Fibroblast of villous mesenchyme (primary cell): Measurements from ENCODE around the gene HAPLN1. TPM values are rescaled to one million over a fixed set of nuclear protein-coding genes. Genes with fewer than 3 reads are reported as not detected.

Experiments
- DNase-seq: peaks from one replicate; pipeline ENCODE4 v3.0.0-alpha.2; 2010; ENCODE audit warnings: low read depth
- H3K4me3 ChIP-seq: 2 replicates; pipeline ENCODE4 v1.5.1; 2011; ENCODE audit warnings: low read depth, mild to moderate bottlenecking, low read length
- total RNA-seq: library from RNA; depleted of rRNA; stranded (reverse); fragments of >200 nt; gene quantifications from 2 replicates; pipeline ENCODE4 v1.2.3, GENCODE V29; 2012
- TF ChIP-seq, protein P1 (sequence below): IDR thresholded peaks from 2 replicates; pipeline ENCODE4 v1.5.1; 2012; ENCODE audit warnings: low read depth, mild to moderate bottlenecking, low read length; ENCODE audit not compliant: insufficient read depth

Gene HAPLN1
- total RNA-seq, 1 donor, result 0.43 TPM

DNA sequence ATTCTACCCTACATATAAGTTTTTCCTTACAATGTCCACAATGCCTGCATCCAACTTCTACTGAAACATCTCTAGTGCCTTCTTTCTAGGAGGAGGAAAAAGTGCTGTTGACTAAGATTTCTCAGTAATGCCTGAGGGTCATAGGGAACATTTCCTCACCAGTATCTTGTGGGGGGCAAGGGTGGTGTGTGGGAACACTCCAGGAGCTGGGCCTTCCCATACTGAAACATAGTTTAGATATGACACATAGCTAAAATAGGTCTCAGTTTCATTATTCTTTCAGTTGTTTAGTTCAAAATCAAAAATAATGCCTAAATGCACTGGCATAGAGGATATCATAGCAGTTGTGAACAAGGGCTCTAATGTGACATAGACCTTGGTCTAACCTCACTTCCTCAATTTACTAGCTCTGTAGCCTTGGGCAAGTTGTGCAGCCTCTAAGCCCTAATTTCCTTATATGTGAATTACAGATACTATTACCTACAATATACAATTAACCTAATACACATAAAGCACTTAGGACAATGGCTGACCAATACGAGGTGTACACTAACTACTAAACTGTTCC, 66.1 kb downstream of the HAPLN1 start:
- no peak overlapping the region for H3K4me3 ChIP-seq
- TF ChIP-seq, protein P1, sequence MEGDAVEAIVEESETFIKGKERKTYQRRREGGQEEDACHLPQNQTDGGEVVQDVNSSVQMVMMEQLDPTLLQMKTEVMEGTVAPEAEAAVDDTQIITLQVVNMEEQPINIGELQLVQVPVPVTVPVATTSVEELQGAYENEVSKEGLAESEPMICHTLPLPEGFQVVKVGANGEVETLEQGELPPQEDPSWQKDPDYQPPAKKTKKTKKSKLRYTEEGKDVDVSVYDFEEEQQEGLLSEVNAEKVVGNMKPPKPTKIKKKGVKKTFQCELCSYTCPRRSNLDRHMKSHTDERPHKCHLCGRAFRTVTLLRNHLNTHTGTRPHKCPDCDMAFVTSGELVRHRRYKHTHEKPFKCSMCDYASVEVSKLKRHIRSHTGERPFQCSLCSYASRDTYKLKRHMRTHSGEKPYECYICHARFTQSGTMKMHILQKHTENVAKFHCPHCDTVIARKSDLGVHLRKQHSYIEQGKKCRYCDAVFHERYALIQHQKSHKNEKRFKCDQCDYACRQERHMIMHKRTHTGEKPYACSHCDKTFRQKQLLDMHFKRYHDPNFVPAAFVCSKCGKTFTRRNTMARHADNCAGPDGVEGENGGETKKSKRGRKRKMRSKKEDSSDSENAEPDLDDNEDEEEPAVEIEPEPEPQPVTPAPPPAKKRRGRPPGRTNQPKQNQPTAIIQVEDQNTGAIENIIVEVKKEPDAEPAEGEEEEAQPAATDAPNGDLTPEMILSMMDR, result no peak
- DNase-seq, result no peak

GRCh38 chr5:83653669-83654068, 67.0 kb downstream of the HAPLN1 start:
- TF ChIP-seq, protein P1, result no peak
- H3K4me3 ChIP-seq, result no peak overlapping the region
- DNase-seq, result no peak

DNA sequence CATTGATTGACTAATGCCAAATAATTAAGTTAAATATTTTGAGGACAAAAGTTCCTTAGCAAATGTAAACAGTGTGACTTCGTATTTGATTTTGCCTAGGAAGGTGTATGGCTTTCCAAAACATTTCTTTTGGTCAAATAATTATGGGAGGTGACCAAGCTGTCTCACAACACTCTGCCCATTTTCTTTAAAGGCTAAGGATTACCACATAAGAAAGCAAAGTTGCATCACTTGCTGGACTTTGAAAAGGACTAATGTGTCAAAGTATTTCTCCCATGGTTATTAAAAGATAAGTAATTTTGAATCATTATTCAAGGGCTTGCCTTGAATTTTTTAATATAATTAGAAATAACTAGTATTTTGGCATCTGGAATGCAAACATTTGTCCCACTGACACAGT, 74.7 kb downstream of the HAPLN1 start:
- no peak overlapping the region for H3K4me3 ChIP-seq
- TF ChIP-seq, protein P1, result no peak
- peak; percentile 74 for DNase-seq

GRCh38 chr5:83644301-83644700, 76.4 kb downstream of the HAPLN1 start:
- TF ChIP-seq, protein P1, result no peak
- peak; percentile 52 for DNase-seq
- H3K4me3 ChIP-seq, result no peak overlapping the region

DNA sequence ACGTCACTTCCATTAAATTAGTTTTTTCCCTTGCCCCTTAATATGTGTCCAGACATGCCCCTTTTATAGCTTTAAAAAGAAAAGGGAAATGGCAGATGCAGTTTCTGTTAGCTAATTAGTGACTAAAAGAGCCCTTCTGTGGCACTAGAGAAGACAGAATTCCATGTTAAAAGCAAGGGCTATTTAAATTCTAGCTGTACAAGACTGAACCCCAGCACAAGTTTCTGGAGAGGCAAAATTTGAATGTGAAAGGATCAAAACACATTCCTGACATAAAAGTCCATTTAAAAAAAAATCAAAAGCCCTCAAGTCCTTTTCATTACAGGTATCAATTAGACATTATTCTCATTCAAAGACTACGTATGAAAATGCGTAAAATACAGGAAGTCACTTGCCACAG, 78.7 kb downstream of the HAPLN1 start:
- no peak overlapping the region for H3K4me3 ChIP-seq
- TF ChIP-seq, protein P1, result no peak

DNA sequence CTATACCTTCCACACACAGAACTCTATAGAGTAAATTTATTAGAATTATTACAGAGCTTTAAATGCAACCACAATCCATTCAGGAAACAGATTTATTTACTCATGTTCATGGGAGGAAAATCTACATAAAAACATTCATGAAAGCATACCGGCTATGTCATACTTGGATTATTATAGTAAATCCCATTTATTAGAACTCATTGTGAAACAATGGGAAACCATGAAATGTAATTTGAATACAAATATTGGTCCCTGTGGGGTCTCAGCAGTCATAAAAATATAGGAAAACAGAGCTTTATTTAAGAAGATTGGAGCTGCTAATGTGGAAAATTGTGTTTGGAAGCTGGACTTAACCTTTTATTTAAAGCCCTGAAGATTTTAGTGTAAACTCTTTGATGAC, 80.7 kb downstream of the HAPLN1 start:
- TF ChIP-seq, protein P1, result no peak
- no peak for DNase-seq
- H3K4me3 ChIP-seq, result no peak overlapping the region

More for the DNA sequence above, 78.7 kb downstream of the HAPLN1 start:
- no peak for DNase-seq

DNA sequence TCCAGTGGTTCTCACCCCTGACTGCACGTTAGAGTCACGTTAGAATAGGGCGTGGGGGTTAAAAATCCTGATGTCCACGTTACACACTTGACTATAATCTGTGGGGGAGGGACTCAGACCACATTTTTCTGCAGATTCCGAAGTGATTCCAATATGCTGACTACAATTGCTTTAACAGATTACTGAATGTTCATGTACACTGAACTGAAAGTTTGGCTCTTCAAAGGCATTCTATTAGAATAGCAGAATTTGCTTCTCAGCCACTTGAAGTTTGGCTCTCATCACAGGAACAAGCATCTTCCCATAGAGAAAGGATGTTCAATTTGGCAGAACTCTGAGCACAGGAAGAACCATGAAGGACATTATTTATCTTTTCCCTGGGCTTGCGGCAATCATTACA, 84.5 kb downstream of the HAPLN1 start:
- no peak overlapping the region for H3K4me3 ChIP-seq
- no peak for DNase-seq
- TF ChIP-seq, protein P1, result no peak
